ENCODE results near the gene AKAP13.

AKAP13 gene

GRCh38 chr15:85769182-85769900 lies 388.9 kb downstream of the AKAP13 start:
- peak overlapping the region; percentile 19 for H2BK5ac ChIP-seq (ENCODE audit: low read length)
- no peaks in the 10 kb centered on the region for H3K27me3 ChIP-seq (ENCODE audit: control insufficient read depth in 3 of 3, insufficient read depth in 3 of 3, low read depth in 1 of 3, low read length in 3 of 3)
- no peak overlapping the region for H3K4me3 ChIP-seq (ENCODE audit: low read length in 2 of 2)
- H2BK12ac ChIP-seq (ENCODE audit: low read length) = no peak overlapping the region
- H2BK15ac ChIP-seq (ENCODE audit: low read length) = no peak overlapping the region
- no peak overlapping the region for H2BK120ac ChIP-seq (ENCODE audit: low read depth, low read length)
- H4K8ac ChIP-seq (ENCODE audit: low read depth, low read length) = peak overlapping the region; percentile 87
- H3K79me1 ChIP-seq (ENCODE audit: low read depth, low read length) = peaks cover 27% of the 10 kb centered on the region
- H3K4ac ChIP-seq (ENCODE audit: low read length) = no peak overlapping the region
- H2AFZ ChIP-seq (ENCODE audit: low read length) = no peak overlapping the region
- peak overlapping the region; percentile 60 for H3K18ac ChIP-seq (ENCODE audit: low read length)
- H2AK5ac ChIP-seq (ENCODE audit: low read depth, low read length) = peak overlapping the region; percentile 27
- DNase-seq (ENCODE audit: low spot score) = no peak
- no CpG with 5 or more reads among the region's 42 CpGs for WGBS, 2 donors (ENCODE audit: extremely low coverage in 2 of 2, insufficient read length in 2 of 2, insufficient replicate concordance in 1 of 2)
- peaks cover 0 to 17% of the 10 kb centered on the region in 2 donors for H3K4me1 ChIP-seq (ENCODE audit: control insufficient read depth in 2 of 2, insufficient read depth in 1 of 2, low read depth in 1 of 2, low read length in 2 of 2)
- no peak overlapping the region for H3K4me2 ChIP-seq (ENCODE audit: insufficient read depth, low read length, poor library complexity, severe bottlenecking)
- peaks cover 17 to 57% of the 10 kb centered on the region in 2 donors for H3K36me3 ChIP-seq (replicated peaks in 1 of 2; ENCODE audit: control insufficient read depth in 2 of 2, insufficient read depth in 2 of 2, low read length in 2 of 2)
- peak overlapping the region; percentile 52 for H3K9ac ChIP-seq (ENCODE audit: low read depth, low read length, poor library complexity)
- H3K14ac ChIP-seq (ENCODE audit: low read length) = peak overlapping the region; percentile 92
- peak overlapping the region; percentile 40 for H4K91ac ChIP-seq (ENCODE audit: low read depth, low read length, poor library complexity)
- H3K9me3 ChIP-seq (replicated peaks in 1 of 2; ENCODE audit: control insufficient read depth in 2 of 2, insufficient read depth in 1 of 2, low read depth in 1 of 2, low read length in 2 of 2) = peaks cover 6 to 21% of the 10 kb centered on the region in 2 donors
- H3K23ac ChIP-seq (ENCODE audit: low read depth, low read length, poor library complexity) = peak overlapping the region; percentile 74
- no peak overlapping the region for H3K27ac ChIP-seq (replicated peaks; ENCODE audit: low read length)

GRCh38 chr15:85770096-85771041 lies 390.0 kb downstream of the AKAP13 start:
- Histone ChIP-seq H3K4ac (ENCODE audit: low read length) (no peak overlapping the region), H3K27me3 (ENCODE audit: control insufficient read depth in 3 of 3, insufficient read depth in 3 of 3, low read depth in 1 of 3, low read length in 3 of 3) (no peaks in the 10 kb centered on the region), H2BK5ac (ENCODE audit: low read length) (no peak overlapping the region), H3K36me3 (replicated peaks in 1 of 2; ENCODE audit: control insufficient read depth in 2 of 2, insufficient read depth in 2 of 2, low read length in 2 of 2) (peaks cover 17 to 48% of the 10 kb centered on the region in 2 donors), H2BK12ac (ENCODE audit: low read length) (no peak overlapping the region), H3K4me2 (ENCODE audit: insufficient read depth, low read length, poor library complexity, severe bottlenecking) (no peak overlapping the region), H3K9ac (ENCODE audit: low read depth, low read length, poor library complexity) (no peak overlapping the region), H4K91ac (ENCODE audit: low read depth, low read length, poor library complexity) (no peak overlapping the region), H2BK15ac (ENCODE audit: low read length) (no peak overlapping the region), H3K9me3 (replicated peaks in 1 of 2; ENCODE audit: control insufficient read depth in 2 of 2, insufficient read depth in 1 of 2, low read depth in 1 of 2, low read length in 2 of 2) (peaks cover 6 to 21% of the 10 kb centered on the region in 2 donors), H3K4me1 (ENCODE audit: control insufficient read depth in 2 of 2, insufficient read depth in 1 of 2, low read depth in 1 of 2, low read length in 2 of 2) (peaks cover 0 to 12% of the 10 kb centered on the region in 2 donors), H3K4me3 (ENCODE audit: low read length in 2 of 2) (no peak overlapping the region), H2AK5ac (ENCODE audit: low read depth, low read length) (peak overlapping the region; percentile 40), H3K27ac (replicated peaks; ENCODE audit: low read length) (no peak overlapping the region), H3K23ac (ENCODE audit: low read depth, low read length, poor library complexity) (no peak overlapping the region), H3K18ac (ENCODE audit: low read length) (no peak overlapping the region), H4K8ac (ENCODE audit: low read depth, low read length) (no peak overlapping the region), H3K79me1 (ENCODE audit: low read depth, low read length) (peaks cover 23% of the 10 kb centered on the region), H2BK120ac (ENCODE audit: low read depth, low read length) (no peak overlapping the region), H3K14ac (ENCODE audit: low read length) (no peak overlapping the region), H2AFZ (ENCODE audit: low read length) (no peak overlapping the region)
- no CpG with 5 or more reads among the region's 21 CpGs for WGBS, 2 donors (ENCODE audit: extremely low coverage in 2 of 2, insufficient read length in 2 of 2, insufficient replicate concordance in 1 of 2)
- DNase-seq (ENCODE audit: low spot score) = no peak

DNA sequence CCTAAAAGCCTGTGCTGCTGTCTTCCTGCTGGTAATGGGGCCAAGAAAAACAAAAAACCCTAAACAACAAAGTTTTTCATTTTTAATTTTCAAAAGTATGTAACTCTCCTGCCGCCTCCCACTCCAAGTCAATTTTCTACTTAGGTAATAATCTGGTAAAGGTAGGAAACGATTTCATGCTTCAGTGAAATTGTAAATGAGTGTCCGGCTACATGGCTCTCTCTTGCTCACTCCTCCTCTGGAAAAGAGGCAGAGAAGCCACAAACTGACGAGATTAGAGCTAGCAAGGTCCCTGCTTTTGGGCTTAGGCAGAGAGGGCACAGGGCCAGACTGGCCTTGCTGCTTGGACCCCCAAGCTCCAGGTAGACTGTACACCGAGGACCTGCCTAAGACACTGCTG lies 390.9 kb downstream of the AKAP13 start:
- no peak overlapping the region for H3K27ac ChIP-seq (replicated peaks; ENCODE audit: low read length)
- H2BK12ac ChIP-seq (ENCODE audit: low read length) = no peak overlapping the region
- no peak overlapping the region for H2AFZ ChIP-seq (ENCODE audit: low read length)
- peaks cover 0 to 8% of the 10 kb centered on the region in 2 donors for H3K4me1 ChIP-seq (ENCODE audit: control insufficient read depth in 2 of 2, insufficient read depth in 1 of 2, low read depth in 1 of 2, low read length in 2 of 2)
- no peaks in the 10 kb centered on the region for H3K27me3 ChIP-seq (ENCODE audit: control insufficient read depth in 3 of 3, insufficient read depth in 3 of 3, low read depth in 1 of 3, low read length in 3 of 3)
- H2BK15ac ChIP-seq (ENCODE audit: low read length) = no peak overlapping the region
- no peak overlapping the region for H3K4me2 ChIP-seq (ENCODE audit: insufficient read depth, low read length, poor library complexity, severe bottlenecking)
- no peak overlapping the region for H4K8ac ChIP-seq (ENCODE audit: low read depth, low read length)
- H3K36me3 ChIP-seq (replicated peaks in 1 of 2; ENCODE audit: control insufficient read depth in 2 of 2, insufficient read depth in 2 of 2, low read length in 2 of 2) = peaks cover 17 to 43% of the 10 kb centered on the region in 2 donors
- H2BK5ac ChIP-seq (ENCODE audit: low read length) = no peak overlapping the region
- H2BK120ac ChIP-seq (ENCODE audit: low read depth, low read length) = no peak overlapping the region
- H3K14ac ChIP-seq (ENCODE audit: low read length) = no peak overlapping the region
- H3K79me1 ChIP-seq (ENCODE audit: low read depth, low read length) = peaks cover 23% of the 10 kb centered on the region
- H3K18ac ChIP-seq (ENCODE audit: low read length) = peak overlapping the region; percentile 39
- H3K9ac ChIP-seq (ENCODE audit: low read depth, low read length, poor library complexity) = no peak overlapping the region
- WGBS, 2 donors (ENCODE audit: extremely low coverage in 2 of 2, insufficient read length in 2 of 2, insufficient replicate concordance in 1 of 2) = no CpG with 5 or more reads among the region's 5 CpGs
- H3K23ac ChIP-seq (ENCODE audit: low read depth, low read length, poor library complexity) = no peak overlapping the region
- H4K91ac ChIP-seq (ENCODE audit: low read depth, low read length, poor library complexity) = no peak overlapping the region
- no peak for DNase-seq (ENCODE audit: low spot score)
- peaks cover 6 to 21% of the 10 kb centered on the region in 2 donors for H3K9me3 ChIP-seq (replicated peaks in 1 of 2; ENCODE audit: control insufficient read depth in 2 of 2, insufficient read depth in 1 of 2, low read depth in 1 of 2, low read length in 2 of 2)
- H2AK5ac ChIP-seq (ENCODE audit: low read depth, low read length) = no peak overlapping the region
- H3K4ac ChIP-seq (ENCODE audit: low read length) = no peak overlapping the region
- no peak overlapping the region for H3K4me3 ChIP-seq (ENCODE audit: low read length in 2 of 2)

Measured in neuronal stem cell (in vitro differentiated cells).